OCI-LY7 (cell line): ENCODE results near the gene NEUROG1. TPM values are rescaled to one million over a fixed set of nuclear protein-coding genes. Genes with fewer than 3 reads are reported as not detected.

Experiments used
- BruUV-seq: library from RNA; stranded (reverse); fragments of 400-500 nt; replicated peaks from 2 replicates; lab custom pipeline; 2021; lab: Mats Ljungman, UMichigan
- CTCF ChIA-PET: fragments of 300-600 bp; sonication (Branson Sonifier 250); formaldehyde crosslinking; loops from one replicate; lab custom pipeline; 2022; ENCODE audit warnings: antibody characterized with exemption; ENCODE audit not compliant: unreplicated experiment; lab: Charles Lee
- POLR2A ChIA-PET: fragments of 300-600 bp; sonication (Branson Sonifier 250); formaldehyde crosslinking; loops from one replicate; lab custom pipeline; 2022; ENCODE audit warnings: antibody characterized with exemption; lab: Charles Lee
- DNase-seq: peaks from one replicate; pipeline ENCODE4 v3.0.0-alpha.2; 2015; ENCODE audit warnings: low spot score
- H2AFZ ChIP-seq: fragments of 200-600 bp; sonication (generic), shearing (Covaris generic); 2 replicates; pipeline ENCODE4 v1.6.1; 2014; ENCODE audit warnings: mild to moderate bottlenecking, antibody characterized with exemption, low read length, moderate library complexity
- H3K27ac ChIP-seq: fragments of 200-600 bp; sonication (generic); 2 replicates; pipeline ENCODE4 v1.5.1; 2014; ENCODE audit warnings: mixed run types, low read depth, mild to moderate bottlenecking, moderate library complexity, low read length, inconsistent platforms; ENCODE audit not compliant: poor library complexity, severe bottlenecking
- H3K36me3 ChIP-seq: fragments of 200-600 bp; sonication (generic); 2 replicates; pipeline ENCODE4 v1.6.1; 2014; ENCODE audit warnings: mild to moderate bottlenecking, antibody characterized with exemption, low read length, moderate library complexity, mixed read lengths; ENCODE audit not compliant: insufficient read depth
- H3K4me1 ChIP-seq: fragments of 200-600 bp; sonication (generic); 2 replicates; pipeline ENCODE4 v1.5.1; 2014; ENCODE audit warnings: mild to moderate bottlenecking, low read length; ENCODE audit not compliant: insufficient read depth, poor library complexity, severe bottlenecking
- H3K4me2 ChIP-seq: fragments of 200-600 bp; sonication (generic); 2 replicates; pipeline ENCODE4 v1.6.1; 2014; ENCODE audit warnings: mild to moderate bottlenecking, low read length
- H3K4me3 ChIP-seq: fragments of 200-600 bp; sonication (generic); 2 replicates; pipeline ENCODE4 v1.5.1; 2014; ENCODE audit warnings: mild to moderate bottlenecking, low read depth, low read length; ENCODE audit not compliant: poor library complexity, severe bottlenecking
- H3K79me2 ChIP-seq: fragments of 200-600 bp; sonication (generic); 2 replicates; pipeline ENCODE4 v1.6.1; 2016; ENCODE audit warnings: low read depth, mild to moderate bottlenecking, low read length, moderate library complexity, mixed read lengths; ENCODE audit not compliant: insufficient read depth
- H3K9me2 ChIP-seq: fragments of 200-600 bp; sonication (generic); 2 replicates; pipeline ENCODE4 v1.6.1; 2016; ENCODE audit warnings: mild to moderate bottlenecking, low read length, mixed read lengths; ENCODE audit not compliant: insufficient read depth
- H3K9me3 ChIP-seq: fragments of 200-600 bp; sonication (generic); 2 replicates; pipeline ENCODE4 v1.6.1; 2014; ENCODE audit warnings: mild to moderate bottlenecking, mixed run types, low read length, mixed read lengths
- H4K20me1 ChIP-seq: fragments of 200-600 bp; sonication (generic); 2 replicates; pipeline ENCODE4 v1.6.1; 2014; ENCODE audit warnings: mild to moderate bottlenecking, antibody characterized with exemption, low read length, moderate library complexity, mixed read lengths; ENCODE audit not compliant: insufficient read depth
- EZH2phosphoT487 ChIP-seq: fragments of 200-600 bp; sonication (generic); IDR thresholded peaks from 2 replicates; pipeline ENCODE4 v1.6.1; 2018; ENCODE audit warnings: low read depth, borderline replicate concordance, mild to moderate bottlenecking, mixed run types, antibody characterized with exemption, low read length, moderate library complexity, mixed read lengths
- intact Hi-C: fragments of 100-400 bp; cut with micrococcal nuclease; formaldehyde crosslinking; loops from one replicate; pipeline ENCODE4 v1.10.0; 2022; ENCODE audit not compliant: unreplicated experiment
- total RNA-seq, 2 experiments: library from RNA; depleted of rRNA in 1 of 2; stranded (reverse); fragments of >200 nt in 1 of 2; shearing (Covaris generic) in 1 of 2; gene quantifications; 2 replicates each; pipeline ENCODE4 v1.2.3, GENCODE V29; 2014 to 2022
- TF ChIP-seq, protein P1 (sequence below): fragments of 200-600 bp; sonication (generic); conservative IDR thresholded peaks from 2 replicates; pipeline ENCODE4 v1.5.1; 2014; ENCODE audit warnings: mild to moderate bottlenecking, antibody characterized with exemption, low read length, moderate library complexity, mixed read lengths

Gene NEUROG1
- total RNA-seq, 2 experiments from 2014 or later: not detected

GRCh38 chr5:135570453-135570764 lies 34.6 kb upstream of the NEUROG1 start:
- CTCF ChIA-PET: no interaction called here
- H2AFZ ChIP-seq: no peak overlapping the region
- DNase-seq: no peak
- no peaks in the 10 kb centered on the region for H3K79me2 ChIP-seq
- H3K4me1 ChIP-seq: no peaks in the 10 kb centered on the region
- H3K9me3 ChIP-seq: no peaks in the 10 kb centered on the region
- no peaks in the 10 kb centered on the region for H3K9me2 ChIP-seq
- POLR2A ChIA-PET: interaction anchor here (1.1 kb wide), 1 partner anchor 11 kb away, joined by 3 read pairs; no protein-coding TSS in a partner anchor
- H3K36me3 ChIP-seq: no peaks in the 10 kb centered on the region
- H3K27ac ChIP-seq: no peak overlapping the region
- intact Hi-C loops: no loop called here
- TF ChIP-seq, protein P1, sequence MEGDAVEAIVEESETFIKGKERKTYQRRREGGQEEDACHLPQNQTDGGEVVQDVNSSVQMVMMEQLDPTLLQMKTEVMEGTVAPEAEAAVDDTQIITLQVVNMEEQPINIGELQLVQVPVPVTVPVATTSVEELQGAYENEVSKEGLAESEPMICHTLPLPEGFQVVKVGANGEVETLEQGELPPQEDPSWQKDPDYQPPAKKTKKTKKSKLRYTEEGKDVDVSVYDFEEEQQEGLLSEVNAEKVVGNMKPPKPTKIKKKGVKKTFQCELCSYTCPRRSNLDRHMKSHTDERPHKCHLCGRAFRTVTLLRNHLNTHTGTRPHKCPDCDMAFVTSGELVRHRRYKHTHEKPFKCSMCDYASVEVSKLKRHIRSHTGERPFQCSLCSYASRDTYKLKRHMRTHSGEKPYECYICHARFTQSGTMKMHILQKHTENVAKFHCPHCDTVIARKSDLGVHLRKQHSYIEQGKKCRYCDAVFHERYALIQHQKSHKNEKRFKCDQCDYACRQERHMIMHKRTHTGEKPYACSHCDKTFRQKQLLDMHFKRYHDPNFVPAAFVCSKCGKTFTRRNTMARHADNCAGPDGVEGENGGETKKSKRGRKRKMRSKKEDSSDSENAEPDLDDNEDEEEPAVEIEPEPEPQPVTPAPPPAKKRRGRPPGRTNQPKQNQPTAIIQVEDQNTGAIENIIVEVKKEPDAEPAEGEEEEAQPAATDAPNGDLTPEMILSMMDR: 0 out of 2 replicates have a peak, but pooled peaks have one; percentile 33
- TF ChIP-seq EZH2phosphoT487: no peak
- no TSS peak for BruUV-seq
- no peaks in the 10 kb centered on the region for H4K20me1 ChIP-seq
- H3K4me3 ChIP-seq: no peak overlapping the region
- no peak overlapping the region for H3K4me2 ChIP-seq

GRCh38 chr5:135569755-135570452 lies 34.1 kb upstream of the NEUROG1 start:
- Histone ChIP-seq H4K20me1 (no peaks in the 10 kb centered on the region), H3K4me3 (no peak overlapping the region), H3K9me3 (no peaks in the 10 kb centered on the region), H3K4me1 (no peaks in the 10 kb centered on the region), H2AFZ (no peak overlapping the region), H3K9me2 (no peaks in the 10 kb centered on the region), H3K36me3 (no peaks in the 10 kb centered on the region), H3K4me2 (no peak overlapping the region), H3K79me2 (no peaks in the 10 kb centered on the region), H3K27ac (no peak overlapping the region)
- no peak for TF ChIP-seq EZH2phosphoT487
- TF ChIP-seq, protein P1: peak; percentile 66
- BruUV-seq: no TSS peak
- ChIA-PET CTCF (interaction anchor here (1.3 kb wide), 1 partner anchor 9 kb away, joined by 3 read pairs; no protein-coding TSS in a partner anchor), POLR2A (interaction anchor here (1.1 kb wide), 1 partner anchor 11 kb away, joined by 3 read pairs; no protein-coding TSS in a partner anchor)
- peak; percentile 19 for DNase-seq
- intact Hi-C loops: no loop called here

GRCh38 chr5:135568923-135569360 lies 33.2 kb upstream of the NEUROG1 start:
- BruUV-seq: no TSS peak
- no peaks in the 10 kb centered on the region for H3K9me2 ChIP-seq
- CTCF ChIA-PET: interaction anchor here (1.3 kb wide), 1 partner anchor 8 kb away, joined by 3 read pairs; no protein-coding TSS in a partner anchor
- no peaks in the 10 kb centered on the region for H3K4me1 ChIP-seq
- POLR2A ChIA-PET: no interaction called here
- no peaks in the 10 kb centered on the region for H3K36me3 ChIP-seq
- H3K4me3 ChIP-seq: no peak overlapping the region
- H3K4me2 ChIP-seq: no peak overlapping the region
- no peaks in the 10 kb centered on the region for H3K9me3 ChIP-seq
- no peak for DNase-seq
- intact Hi-C loops: no loop called here
- no peaks in the 10 kb centered on the region for H3K79me2 ChIP-seq
- no peak overlapping the region for H3K27ac ChIP-seq
- H2AFZ ChIP-seq: no peak overlapping the region
- TF ChIP-seq, protein P1: no peak
- no peak for TF ChIP-seq EZH2phosphoT487
- no peaks in the 10 kb centered on the region for H4K20me1 ChIP-seq
